ENCODE measurements around the gene VEGFC. TPM values are rescaled to one million over a fixed set of nuclear protein-coding genes. Genes with fewer than 3 reads are reported as not detected.

VEGFC gene
- total RNA-seq, 2 experiments from 2014 or later, result not detected

GRCh38 chr4:176636292-176636691, 156.4 kb downstream of the VEGFC start:
- Mint-ChIP-seq H3K4me1 (no peaks in the 10 kb centered on the region), H3K4me3 (no peak overlapping the region), H3K36me3 (ENCODE audit: low read depth) (no peaks in the 10 kb centered on the region), H3K27ac (no peak overlapping the region), H3K27me3 (no peaks in the 10 kb centered on the region), H3K9me3 (no peaks in the 10 kb centered on the region)
- CTCF ChIA-PET, result no interaction called here
- no peak for DNase-seq
- POLR2A ChIA-PET, result no interaction called here

- H3K4me3 Mint-ChIP-seq, result no peak overlapping the region
- no peaks in the 10 kb centered on the region for H3K27me3 Mint-ChIP-seq
- CTCF ChIA-PET, result no interaction called here
Observed at GRCh38 chr4:176635372-176636261, 157.1 kb downstream of the VEGFC start.

More at GRCh38 chr4:176635372-176636261, 157.1 kb downstream of the VEGFC start:
- POLR2A ChIA-PET, result no interaction called here
- H3K4me1 Mint-ChIP-seq, result no peaks in the 10 kb centered on the region
- H3K36me3 Mint-ChIP-seq (ENCODE audit: low read depth), result no peaks in the 10 kb centered on the region
- H3K9me3 Mint-ChIP-seq, result no peaks in the 10 kb centered on the region
- no peak for DNase-seq
- no peak overlapping the region for H3K27ac Mint-ChIP-seq

All from activated CD4-positive, alpha-beta T cell treated with anti-CD3 and anti-CD28 coated beads, Interleukin-2, amount 10 ng/mL, durations not matched to agents 7 days and 5 days (primary cell).